Activated T-cell treated with anti-CD3 and anti-CD28 coated beads, Interleukin-2, amount 50 U/mL, for 24 hours (primary cell): ENCODE results near the gene SRSF4.
A peak's percentile ranks its signal among the peaks of the same experiment; 100 is the strongest.
"Not testable (repeated sequence)": the region's sequence is repeated elsewhere in the genome, so short reads cannot be mapped to it uniquely, and the experiment has no call there.

ENCODE experiments used
- DNase-seq: peaks from one replicate; pipeline ENCODE4 v3.0.0-alpha.2; 2020
- H3K27ac Mint-ChIP-seq: 2 replicates; pipeline ENCODE4 v1.8.0; 2020; ENCODE audit warnings: mild to moderate bottlenecking, mixed read lengths
- H3K27me3 Mint-ChIP-seq: 2 replicates; pipeline ENCODE4 v1.8.0; 2020; ENCODE audit warnings: mixed read lengths
- H3K36me3 Mint-ChIP-seq: 2 replicates; pipeline ENCODE4 v1.8.0; 2020; ENCODE audit warnings: low read depth, mixed read lengths
- H3K4me1 Mint-ChIP-seq: 2 replicates; pipeline ENCODE4 v1.8.0; 2020; ENCODE audit warnings: low read depth, mixed read lengths
- H3K4me3 Mint-ChIP-seq: 2 replicates; pipeline ENCODE4 v1.8.0; 2020; ENCODE audit warnings: mild to moderate bottlenecking, moderate library complexity, mixed read lengths
- H3K9me3 Mint-ChIP-seq: 2 replicates; pipeline ENCODE4 v1.8.0; 2020; ENCODE audit warnings: mixed read lengths

The SRSF4 gene

GRCh38 chr1:29181413-29182225 lies at the start of gene SRSF4:
SRSF4 (minus strand) TSS chr1:29181900; CDS start chr1:29181752, 148 bp downstream.
- H3K27ac Mint-ChIP-seq = peak within 1 kb of the TSS; percentile 99
- peak within 1 kb of the TSS; percentile 97 for H3K4me3 Mint-ChIP-seq
- H3K4me1 Mint-ChIP-seq = peaks cover 51% of the 10 kb centered on the region
- H3K9me3 Mint-ChIP-seq = no peaks in the 10 kb centered on the region
- DNase-seq = peak; percentile 99
- H3K36me3 Mint-ChIP-seq = peaks cover 50% of the 10 kb centered on the region
- no peaks in the 10 kb centered on the region for H3K27me3 Mint-ChIP-seq

- DNase-seq = peak; percentile 99
- peaks cover 22% of the 10 kb centered on the region for H3K36me3 Mint-ChIP-seq
- no peaks in the 10 kb centered on the region for H3K9me3 Mint-ChIP-seq
- peaks cover 4% of the 10 kb centered on the region for H3K27me3 Mint-ChIP-seq
- peak within 1 kb of the TSS; percentile 95 for H3K27ac Mint-ChIP-seq
- peaks cover 22% of the 10 kb centered on the region for H3K4me1 Mint-ChIP-seq
- H3K4me3 Mint-ChIP-seq = peak within 1 kb of the TSS; percentile 98
Observed at GRCh38 chr1:29230553-29231378, 49.1 kb upstream of the SRSF4 start, which contains the start of gene MECR. MECR (minus strand) TSS chr1:29230934; CDS start chr1:29230906, 28 bp downstream.

GRCh38 chr1:29230204-29230552 lies 48.5 kb upstream of the SRSF4 start:
- H3K4me3 Mint-ChIP-seq = peak overlapping the region; percentile 98
- no peak for DNase-seq
- H3K9me3 Mint-ChIP-seq = no peaks in the 10 kb centered on the region

GRCh38 chr1:29227511-29227910 lies 45.8 kb upstream of the SRSF4 start:
- Mint-ChIP-seq H3K27me3 (no peaks in the 10 kb centered on the region), H3K4me3 (no peak overlapping the region), H3K4me1 (peaks cover 21% of the 10 kb centered on the region), H3K9me3 (no peaks in the 10 kb centered on the region), H3K36me3 (peaks cover 46% of the 10 kb centered on the region), H3K27ac (no peak overlapping the region)
- no peak for DNase-seq

More at GRCh38 chr1:29230204-29230552, 48.5 kb upstream of the SRSF4 start:
- Mint-ChIP-seq H3K27me3 (no peaks in the 10 kb centered on the region), H3K27ac (peak overlapping the region; percentile 95), H3K36me3 (peaks cover 28% of the 10 kb centered on the region), H3K4me1 (peaks cover 21% of the 10 kb centered on the region)

GRCh38 chr1:29225361-29225760 lies 43.7 kb upstream of the SRSF4 start:
- DNase-seq = no peak
- Mint-ChIP-seq H3K4me3 (no peak overlapping the region), H3K36me3 (peaks cover 54% of the 10 kb centered on the region), H3K4me1 (peaks cover 14% of the 10 kb centered on the region), H3K9me3 (no peaks in the 10 kb centered on the region), H3K27me3 (no peaks in the 10 kb centered on the region), H3K27ac (no peak overlapping the region)

GRCh38 chr1:29224356-29224837 lies 42.7 kb upstream of the SRSF4 start:
- Mint-ChIP-seq H3K4me3 (no peak overlapping the region), H3K9me3 (no peaks in the 10 kb centered on the region), H3K27ac (no peak overlapping the region), H3K36me3 (peaks cover 52% of the 10 kb centered on the region), H3K27me3 (no peaks in the 10 kb centered on the region), H3K4me1 (peaks cover 8% of the 10 kb centered on the region)
- DNase-seq = no peak

- no peak for DNase-seq
- no peaks in the 10 kb centered on the region for H3K9me3 Mint-ChIP-seq
- H3K4me3 Mint-ChIP-seq = no peak overlapping the region
- peaks cover 51% of the 10 kb centered on the region for H3K36me3 Mint-ChIP-seq
- H3K27me3 Mint-ChIP-seq = no peaks in the 10 kb centered on the region
- H3K4me1 Mint-ChIP-seq = peaks cover 2% of the 10 kb centered on the region
- no peak overlapping the region for H3K27ac Mint-ChIP-seq
Observed at GRCh38 chr1:29223521-29223920, 41.8 kb upstream of the SRSF4 start.

GRCh38 chr1:29222686-29223085 lies 41.0 kb upstream of the SRSF4 start:
- Mint-ChIP-seq H3K27ac (no peak overlapping the region), H3K9me3 (no peaks in the 10 kb centered on the region), H3K27me3 (no peaks in the 10 kb centered on the region), H3K4me1 (no peaks in the 10 kb centered on the region), H3K4me3 (no peak overlapping the region), H3K36me3 (peaks cover 57% of the 10 kb centered on the region)
- no peak for DNase-seq

- not testable (repeated sequence) for H3K27me3 Mint-ChIP-seq, DNase-seq, H3K27ac Mint-ChIP-seq, H3K4me3 Mint-ChIP-seq, H3K4me1 Mint-ChIP-seq, H3K9me3 Mint-ChIP-seq
- H3K36me3 Mint-ChIP-seq = peaks cover 61% of the 10 kb centered on the region
Observed at GRCh38 chr1:29222260-29222659, 40.6 kb upstream of the SRSF4 start.

GRCh38 chr1:29221296-29221695 lies 39.6 kb upstream of the SRSF4 start:
- Mint-ChIP-seq H3K27me3 (no peaks in the 10 kb centered on the region), H3K27ac (no peak overlapping the region)

GRCh38 chr1:29218223-29218622 lies 36.5 kb upstream of the SRSF4 start:
- no peak overlapping the region for H3K4me3 Mint-ChIP-seq
- H3K27ac Mint-ChIP-seq = no peak overlapping the region
- H3K9me3 Mint-ChIP-seq = no peaks in the 10 kb centered on the region
- DNase-seq = no peak
- no peaks in the 10 kb centered on the region for H3K27me3 Mint-ChIP-seq
- H3K36me3 Mint-ChIP-seq = peaks cover 66% of the 10 kb centered on the region
- H3K4me1 Mint-ChIP-seq = no peaks in the 10 kb centered on the region

More at GRCh38 chr1:29221296-29221695, 39.6 kb upstream of the SRSF4 start:
- Mint-ChIP-seq H3K9me3 (no peaks in the 10 kb centered on the region), H3K36me3 (peaks cover 63% of the 10 kb centered on the region), H3K4me3 (no peak overlapping the region), H3K4me1 (no peaks in the 10 kb centered on the region)
- no peak for DNase-seq

- Mint-ChIP-seq H3K9me3 (no peaks in the 10 kb centered on the region), H3K27ac (no peak overlapping the region), H3K36me3 (peaks cover 72% of the 10 kb centered on the region), H3K4me1 (no peaks in the 10 kb centered on the region), H3K4me3 (no peak overlapping the region), H3K27me3 (no peaks in the 10 kb centered on the region)
- DNase-seq = no peak
Observed at GRCh38 chr1:29217633-29218032, 35.9 kb upstream of the SRSF4 start.

GRCh38 chr1:29213055-29213454 lies 31.4 kb upstream of the SRSF4 start:
- Mint-ChIP-seq H3K9me3 (no peaks in the 10 kb centered on the region), H3K27me3 (no peaks in the 10 kb centered on the region), H3K27ac (no peak overlapping the region), H3K4me1 (no peaks in the 10 kb centered on the region), H3K4me3 (no peak overlapping the region), H3K36me3 (peaks cover 80% of the 10 kb centered on the region)
- no peak for DNase-seq

GRCh38 chr1:29211086-29212030 lies 29.7 kb upstream of the SRSF4 start:
- Mint-ChIP-seq H3K4me1 (no peaks in the 10 kb centered on the region), H3K36me3 (peaks cover 75% of the 10 kb centered on the region), H3K9me3 (no peaks in the 10 kb centered on the region), H3K27ac (no peak overlapping the region), H3K4me3 (no peak overlapping the region), H3K27me3 (no peaks in the 10 kb centered on the region)
- DNase-seq = no peak
